Peyer's patch (tissue), 4 donors: ENCODE measurements around the gene CNNM2. TPM values are rescaled to one million over a fixed set of nuclear protein-coding genes. Genes with fewer than 3 reads are reported as not detected.
A peak's percentile ranks its signal among the peaks of the same experiment; 100 is the strongest.
"Not testable (repeated sequence)": the region's sequence is repeated elsewhere in the genome, so short reads cannot be mapped to it uniquely, and the experiment has no call there.

Experiments used
- DNase-seq, 3 donors: peaks; one replicate each; pipeline ENCODE4 v3.0.0-alpha.2; 2017 to 2019
- H3K27ac ChIP-seq, 4 donors: fragments of 200-600 bp; sonication (generic); one replicate each; pipeline ENCODE4 v1.5.1; 2016 to 2019
- H3K27me3 ChIP-seq, 2 donors: fragments of 200-600 bp; sonication (generic); one replicate each; pipeline ENCODE4 v1.5.1; 2019
- H3K36me3 ChIP-seq, 3 donors: fragments of 200-600 bp; sonication (generic); one replicate each; pipeline ENCODE4 v1.5.1; 2016 to 2019
- H3K4me1 ChIP-seq, 4 donors: fragments of 200-600 bp; sonication (generic); one replicate each; pipeline ENCODE4 v1.5.1; 2016 to 2019
- H3K4me3 ChIP-seq, 4 donors: fragments of 200-600 bp; sonication (generic); 1 replicate in 3 of 4; 2 replicates in 1 of 4; pipeline ENCODE4 v1.5.1; 2016 to 2019; ENCODE audit warnings: mild to moderate bottlenecking in 1 of 4
- H3K9me3 ChIP-seq, 4 donors: fragments of 200-600 bp; sonication (generic); one replicate each; pipeline ENCODE4 v1.5.1; 2016 to 2019; ENCODE audit warnings: mild to moderate bottlenecking in 1 of 4
- POLR2A ChIP-seq, 2 donors: fragments of 450-650 bp; IDR thresholded peaks; one replicate each; pipeline ENCODE4 v1.5.1; 2017; ENCODE audit warnings: antibody characterized with exemption in 2 of 2, mild to moderate bottlenecking in 2 of 2, moderate library complexity in 2 of 2
- total RNA-seq, 4 donors: library from RNA; depleted of rRNA; stranded (reverse); fragments of >200 nt; gene quantifications; one replicate each; pipeline ENCODE4 v1.1.0, GENCODE V29; 2016
- TF ChIP-seq, protein P1 (sequence below), 6 experiments: fragments of 450-650 bp in 4 of 6; fragments of 200-600 bp in 2 of 6; sonication (generic) in 1 of 6; IDR thresholded peaks; one replicate each; pipeline ENCODE4 v1.5.1; 2017 to 2019; ENCODE audit warnings: antibody characterized with exemption in 6 of 6, mild to moderate bottlenecking in 3 of 6, moderate library complexity in 1 of 6

CNNM2 gene
- total RNA-seq, 4 donors from 2014 or later, result 15.8 to 39.6 (median 19.2) TPM

DNA sequence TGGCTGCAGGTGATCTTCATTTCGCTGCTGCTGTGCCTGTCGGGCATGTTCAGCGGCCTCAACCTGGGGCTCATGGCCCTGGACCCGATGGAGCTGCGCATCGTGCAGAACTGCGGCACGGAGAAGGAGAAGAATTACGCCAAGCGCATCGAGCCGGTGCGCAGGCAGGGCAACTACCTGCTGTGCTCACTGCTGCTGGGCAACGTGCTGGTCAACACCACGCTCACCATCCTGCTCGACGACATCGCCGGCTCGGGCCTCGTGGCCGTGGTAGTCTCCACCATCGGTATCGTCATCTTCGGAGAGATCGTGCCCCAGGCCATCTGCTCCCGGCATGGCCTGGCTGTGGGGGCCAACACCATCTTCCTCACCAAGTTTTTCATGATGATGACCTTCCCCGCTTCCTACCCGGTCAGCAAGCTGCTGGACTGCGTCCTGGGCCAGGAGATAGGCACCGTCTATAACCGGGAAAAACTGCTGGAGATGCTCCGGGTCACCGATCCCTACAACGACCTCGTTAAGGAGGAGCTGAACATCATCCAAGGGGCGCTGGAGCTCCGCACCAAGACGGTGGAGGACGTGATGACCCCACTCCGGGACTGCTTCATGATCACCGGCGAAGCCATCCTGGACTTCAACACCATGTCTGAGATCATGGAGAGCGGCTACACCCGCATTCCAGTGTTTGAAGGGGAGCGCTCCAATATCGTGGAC lies 1.3 kb downstream of the CNNM2 start:
- Histone ChIP-seq H3K4me1 (peaks cover 0 to 35% (median 7%) of the 10 kb centered on the region in 4 donors), H3K27me3 (no peaks in the 10 kb centered on the region), H3K36me3 (no peaks in the 10 kb centered on the region), H3K27ac (peak overlapping the region in 2 of 4 donors; percentile 86 to 94), H3K4me3 (peak overlapping the region; percentile 72 to 94 (median 83)), H3K9me3 (no peaks in the 10 kb centered on the region)
- TF ChIP-seq, protein P1, sequence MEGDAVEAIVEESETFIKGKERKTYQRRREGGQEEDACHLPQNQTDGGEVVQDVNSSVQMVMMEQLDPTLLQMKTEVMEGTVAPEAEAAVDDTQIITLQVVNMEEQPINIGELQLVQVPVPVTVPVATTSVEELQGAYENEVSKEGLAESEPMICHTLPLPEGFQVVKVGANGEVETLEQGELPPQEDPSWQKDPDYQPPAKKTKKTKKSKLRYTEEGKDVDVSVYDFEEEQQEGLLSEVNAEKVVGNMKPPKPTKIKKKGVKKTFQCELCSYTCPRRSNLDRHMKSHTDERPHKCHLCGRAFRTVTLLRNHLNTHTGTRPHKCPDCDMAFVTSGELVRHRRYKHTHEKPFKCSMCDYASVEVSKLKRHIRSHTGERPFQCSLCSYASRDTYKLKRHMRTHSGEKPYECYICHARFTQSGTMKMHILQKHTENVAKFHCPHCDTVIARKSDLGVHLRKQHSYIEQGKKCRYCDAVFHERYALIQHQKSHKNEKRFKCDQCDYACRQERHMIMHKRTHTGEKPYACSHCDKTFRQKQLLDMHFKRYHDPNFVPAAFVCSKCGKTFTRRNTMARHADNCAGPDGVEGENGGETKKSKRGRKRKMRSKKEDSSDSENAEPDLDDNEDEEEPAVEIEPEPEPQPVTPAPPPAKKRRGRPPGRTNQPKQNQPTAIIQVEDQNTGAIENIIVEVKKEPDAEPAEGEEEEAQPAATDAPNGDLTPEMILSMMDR (IDR thresholded peaks at IDR 0.05), result no peak
- TF ChIP-seq POLR2A (IDR thresholded peaks at IDR 0.05), result no peak
- peak in 2 of 3 donors; percentile 50 to 56 for DNase-seq

DNA sequence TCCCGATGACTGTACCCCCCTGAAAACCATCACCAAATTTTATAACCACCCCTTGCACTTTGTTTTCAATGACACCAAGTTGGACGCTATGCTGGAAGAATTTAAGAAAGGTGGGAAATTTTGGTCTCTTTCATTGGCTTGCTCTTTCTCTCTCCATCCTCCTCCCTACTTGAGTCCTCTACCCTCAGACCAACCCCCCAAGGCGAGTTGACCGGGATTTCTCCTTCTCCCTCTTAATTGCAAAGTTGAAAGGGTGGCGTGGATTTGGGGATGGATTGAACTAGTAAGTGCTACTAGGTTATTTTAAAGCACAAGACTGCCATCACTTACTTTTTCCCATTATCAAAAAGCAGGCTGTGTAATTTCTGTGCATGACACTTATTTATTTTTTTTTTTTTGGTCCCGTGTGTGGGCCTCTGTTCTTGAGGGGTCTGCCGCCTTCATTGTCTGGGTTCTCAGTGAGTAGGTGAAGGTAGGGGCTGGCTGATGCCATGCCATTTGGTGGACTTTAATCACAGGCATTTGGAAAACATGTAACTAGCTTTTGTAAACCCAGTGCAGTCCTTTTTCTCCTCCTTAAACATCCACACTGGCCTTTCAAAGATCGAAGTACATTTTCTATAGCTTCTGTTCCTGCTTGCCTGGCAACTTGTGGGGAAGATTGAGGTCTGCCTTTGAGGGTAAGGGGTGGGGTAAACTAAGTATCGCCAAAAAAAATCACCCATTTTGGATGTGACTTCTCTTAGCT lies 2.1 kb downstream of the CNNM2 start:
- H3K36me3 ChIP-seq, result no peaks in the 10 kb centered on the region
- H3K9me3 ChIP-seq, result no peaks in the 10 kb centered on the region
- no peaks in the 10 kb centered on the region for H3K27me3 ChIP-seq
- TF ChIP-seq, protein P1 (IDR thresholded peaks at IDR 0.05), result no peak
- no peak for TF ChIP-seq POLR2A (IDR thresholded peaks at IDR 0.05)
- DNase-seq, result no peak
- peak overlapping the region in 3 of 4 donors; percentile 72 to 94 (median 76) for H3K4me3 ChIP-seq
- H3K27ac ChIP-seq, result no peak overlapping the region
- peaks cover 0 to 35% (median 7%) of the 10 kb centered on the region in 4 donors for H3K4me1 ChIP-seq

DNA sequence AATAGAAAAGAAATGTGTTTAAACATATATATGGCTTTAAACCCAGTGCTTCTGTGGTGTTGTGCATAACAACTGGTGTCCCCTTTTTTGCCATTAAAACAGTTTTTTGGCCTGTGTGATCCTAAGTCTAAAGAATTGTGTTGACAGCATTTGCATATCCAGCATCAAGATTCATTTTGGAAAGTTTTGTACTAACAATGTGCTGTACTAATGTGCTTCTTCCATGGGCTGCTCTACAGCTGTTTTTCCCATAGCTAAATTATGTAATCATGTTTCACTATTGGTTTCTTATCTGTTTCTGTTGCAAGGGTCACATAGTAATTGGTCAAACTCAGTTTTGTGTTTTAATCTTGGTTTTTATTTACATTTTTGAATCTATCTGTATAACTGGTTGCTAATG lies 5.5 kb downstream of the CNNM2 start:
- Histone ChIP-seq H3K4me3 (no peak overlapping the region), H3K9me3 (no peaks in the 10 kb centered on the region), H3K36me3 (peaks cover 0 to 7% (median 0%) of the 10 kb centered on the region in 3 donors), H3K27me3 (no peaks in the 10 kb centered on the region), H3K27ac (peak overlapping the region in 1 of 4 donors; percentile 32), H3K4me1 (peaks cover 0 to 29% (median 3%) of the 10 kb centered on the region in 4 donors)
- no peak for TF ChIP-seq POLR2A (IDR thresholded peaks at IDR 0.05)
- TF ChIP-seq, protein P1 (IDR thresholded peaks at IDR 0.05), result no peak
- no peak for DNase-seq

- Histone ChIP-seq H3K4me3 (no peak overlapping the region), H3K36me3 (peaks cover 0 to 7% (median 0%) of the 10 kb centered on the region in 3 donors), H3K4me1 (peaks cover 0 to 9% (median 0%) of the 10 kb centered on the region in 4 donors), H3K27ac (no peak overlapping the region), H3K27me3 (no peaks in the 10 kb centered on the region), H3K9me3 (no peaks in the 10 kb centered on the region)
- TF ChIP-seq, protein P1 (IDR thresholded peaks at IDR 0.05), result no peak
- no peak for TF ChIP-seq POLR2A (IDR thresholded peaks at IDR 0.05)
- no peak for DNase-seq
Measured at GRCh38 chr10:102926842-102927241, 8.7 kb downstream of the CNNM2 start.

DNA sequence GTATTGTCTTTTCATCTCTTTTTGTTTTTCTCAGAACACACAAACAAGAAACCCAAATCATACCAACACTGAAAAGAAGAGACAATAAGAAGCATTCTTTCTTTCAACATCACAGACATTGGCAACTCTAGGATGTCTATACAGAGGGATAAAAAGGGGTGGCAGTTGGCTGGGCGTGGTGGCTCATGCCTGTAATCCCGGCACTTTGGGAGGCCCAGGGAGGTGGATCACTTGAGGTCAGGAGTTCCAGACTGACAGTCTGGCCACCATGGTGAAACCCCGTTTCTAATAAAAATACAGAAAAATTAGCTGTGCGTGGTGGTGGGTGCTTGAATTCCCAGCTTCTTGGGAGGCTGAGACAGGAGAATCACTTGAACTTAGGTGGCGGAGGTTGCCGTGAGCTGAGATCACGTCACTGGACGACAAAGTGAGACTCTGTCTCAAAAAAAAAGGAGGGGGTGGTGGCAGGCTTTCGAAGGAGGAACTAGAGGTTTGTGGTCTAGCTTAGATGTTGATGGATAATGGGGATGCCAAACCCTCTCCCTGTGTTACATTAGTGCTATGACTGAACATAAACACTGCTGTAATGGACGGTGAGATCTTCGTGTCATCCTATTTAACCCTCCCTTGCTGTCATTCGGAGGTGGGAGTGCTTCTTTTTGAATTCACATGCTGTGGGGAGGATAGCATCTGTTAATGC lies 9.4 kb downstream of the CNNM2 start:
- DNase-seq, result no peak
- no peak overlapping the region for H3K4me3 ChIP-seq
- H3K36me3 ChIP-seq, result peaks cover 0 to 7% (median 0%) of the 10 kb centered on the region in 3 donors
- H3K27ac ChIP-seq, result no peak overlapping the region
- TF ChIP-seq, protein P1 (IDR thresholded peaks at IDR 0.05), result no peak
- TF ChIP-seq POLR2A (IDR thresholded peaks at IDR 0.05), result no peak
- peaks cover 0 to 8% (median 0%) of the 10 kb centered on the region in 4 donors for H3K4me1 ChIP-seq
- no peaks in the 10 kb centered on the region for H3K27me3 ChIP-seq
- H3K9me3 ChIP-seq, result no peaks in the 10 kb centered on the region

DNA sequence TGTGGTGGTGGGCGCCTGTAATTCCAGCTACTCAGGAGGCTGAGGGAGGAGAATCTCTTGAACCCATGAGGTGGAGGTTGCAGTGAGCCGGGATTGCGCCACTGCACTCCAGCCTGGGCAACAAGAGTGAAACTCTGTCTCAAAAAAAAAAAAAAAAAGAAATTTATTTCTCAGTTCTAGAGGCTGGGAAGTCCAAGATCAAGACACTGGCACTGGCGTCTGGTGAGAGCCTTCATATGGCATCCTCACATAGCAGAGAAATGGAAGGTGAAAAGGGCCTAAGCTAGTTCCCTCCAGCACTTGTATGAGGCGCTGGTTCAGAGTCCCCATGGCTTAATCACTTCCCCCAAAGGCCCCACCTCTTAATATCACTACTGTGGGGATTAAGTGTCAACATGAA lies 10.3 kb downstream of the CNNM2 start:
- H3K4me3 ChIP-seq, H3K27ac ChIP-seq, H3K36me3 ChIP-seq, H3K9me3 ChIP-seq, H3K4me1 ChIP-seq, DNase-seq, H3K27me3 ChIP-seq: not testable (repeated sequence)
